ENCODE data around the gene HMCN1. TPM values are rescaled to one million over a fixed set of nuclear protein-coding genes. Genes with fewer than 3 reads are reported as not detected.

The HMCN1 gene
- total RNA-seq, 1 experiment from 2014 or later: under 0.01 TPM

DNA sequence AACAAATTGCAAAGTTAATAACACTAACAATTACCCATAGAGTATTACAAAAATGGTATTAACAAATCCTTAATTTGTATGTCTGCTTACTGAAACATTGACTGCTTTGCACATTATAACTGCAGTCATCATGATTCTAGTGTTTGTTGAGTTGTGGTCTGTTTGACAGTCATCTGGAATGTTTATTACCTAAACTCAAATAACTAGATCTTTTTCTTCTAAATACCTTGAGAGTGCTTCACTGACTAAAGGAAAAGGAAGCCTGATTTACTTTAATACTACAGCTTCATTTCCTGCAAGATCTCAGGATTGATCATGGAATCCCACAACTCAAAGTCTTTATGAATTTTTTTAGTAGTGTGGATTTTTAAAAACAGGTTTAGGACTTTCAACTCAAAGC lies 70.0 kb downstream of the HMCN1 start:
- DNase-seq (ENCODE audit: low read depth): no peak

DNA sequence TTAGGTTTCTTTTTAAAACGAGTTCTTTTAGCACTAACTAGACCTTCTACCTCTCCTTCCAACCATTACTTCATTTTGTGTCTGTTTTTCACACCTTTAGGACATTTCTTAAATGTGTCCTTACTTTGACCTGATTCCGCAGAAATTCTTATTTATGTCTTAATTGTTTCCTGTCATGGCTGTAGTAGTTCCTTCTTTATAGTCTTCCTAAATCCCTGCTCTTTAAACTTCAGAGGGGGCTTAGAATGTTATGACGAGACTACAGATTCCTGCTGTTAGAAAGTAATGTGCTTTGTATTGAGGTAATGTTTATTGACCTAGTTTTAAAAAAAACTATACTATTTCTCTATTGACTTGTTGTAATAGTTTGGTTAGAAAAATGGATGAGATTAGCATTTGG lies 70.4 kb downstream of the HMCN1 start:
- DNase-seq (ENCODE audit: low read depth): no peak

DNA sequence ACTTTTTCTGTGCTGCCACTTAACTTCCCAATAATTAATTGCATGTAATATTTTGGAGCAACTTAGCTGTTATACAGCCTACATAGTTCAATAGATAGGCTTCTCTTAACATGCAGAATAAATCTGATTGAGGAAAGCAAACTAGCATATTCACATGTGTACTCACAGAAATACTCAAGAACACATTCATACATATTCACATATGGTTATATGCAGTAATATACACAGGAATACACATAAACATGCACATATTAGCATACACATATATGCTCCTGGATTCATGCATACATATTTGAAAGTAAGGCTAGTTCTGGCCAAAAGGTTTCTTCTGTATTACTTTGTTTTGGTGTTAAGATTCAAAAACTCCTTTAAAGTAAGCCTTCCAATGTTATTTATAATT lies 73.1 kb downstream of the HMCN1 start:
- no peak for DNase-seq (ENCODE audit: low read depth)

- no peak for DNase-seq (ENCODE audit: low read depth)
These were observed 74.4 kb downstream of the HMCN1 start for GRCh38 chr1:185808631-185809030.

DNA sequence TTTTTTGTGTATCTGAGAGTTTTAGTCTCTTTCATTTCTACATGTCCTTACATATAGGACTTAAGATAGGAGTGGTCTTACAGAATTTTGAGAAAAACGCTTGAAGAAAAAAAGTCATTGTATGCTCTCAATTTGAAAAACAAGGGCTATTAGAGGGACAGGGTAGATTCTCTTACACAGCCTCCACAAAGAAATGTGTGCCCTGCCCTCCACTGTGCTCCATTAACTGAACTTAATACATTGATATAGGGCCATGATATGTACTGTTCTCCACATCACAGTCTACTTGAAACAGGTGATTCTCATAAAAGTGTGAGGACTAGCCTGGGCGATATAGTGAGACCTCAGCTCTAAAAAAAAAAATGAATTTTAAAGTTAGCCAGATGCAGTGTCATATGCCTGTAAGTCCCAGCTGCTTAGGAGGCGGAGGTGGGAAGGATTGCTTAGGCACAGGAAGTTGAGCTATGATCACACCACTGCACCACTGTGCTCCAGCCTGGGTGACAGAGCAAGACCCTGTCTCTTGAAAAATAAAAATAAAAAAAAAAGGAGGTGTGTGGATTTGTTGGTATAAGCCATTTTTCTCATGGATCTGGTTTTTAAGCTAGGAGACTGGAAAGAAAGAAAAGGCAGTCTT lies 77.0 kb downstream of the HMCN1 start:
- DNase-seq (ENCODE audit: low read depth): no peak

- no peak for DNase-seq (ENCODE audit: low read depth)
These were observed 78.7 kb downstream of the HMCN1 start for GRCh38 chr1:185812934-185813333.

- DNase-seq (ENCODE audit: low read depth): peak; percentile 40
These were observed 79.3 kb downstream of the HMCN1 start for GRCh38 chr1:185813401-185813979.

DNA sequence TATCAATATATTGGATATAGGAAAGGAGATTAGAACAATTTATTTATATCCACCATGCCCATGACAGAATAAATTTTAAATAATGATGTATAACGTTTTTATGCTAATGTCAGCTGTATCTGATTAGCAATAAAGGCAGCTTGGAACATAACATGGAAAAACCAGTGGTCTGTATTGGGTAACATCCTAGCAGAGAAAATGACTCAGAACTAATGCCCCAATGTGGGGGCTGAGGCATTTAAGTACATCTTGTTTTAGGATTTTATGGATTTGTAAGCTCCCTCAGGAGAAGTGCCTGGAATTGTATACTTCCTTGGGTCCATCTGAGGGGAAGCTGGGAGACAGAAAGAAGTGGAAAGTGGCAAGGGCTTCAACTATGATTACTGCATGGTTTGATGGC lies 82.3 kb downstream of the HMCN1 start:
- peak; percentile 3 for DNase-seq (ENCODE audit: low read depth)

DNA sequence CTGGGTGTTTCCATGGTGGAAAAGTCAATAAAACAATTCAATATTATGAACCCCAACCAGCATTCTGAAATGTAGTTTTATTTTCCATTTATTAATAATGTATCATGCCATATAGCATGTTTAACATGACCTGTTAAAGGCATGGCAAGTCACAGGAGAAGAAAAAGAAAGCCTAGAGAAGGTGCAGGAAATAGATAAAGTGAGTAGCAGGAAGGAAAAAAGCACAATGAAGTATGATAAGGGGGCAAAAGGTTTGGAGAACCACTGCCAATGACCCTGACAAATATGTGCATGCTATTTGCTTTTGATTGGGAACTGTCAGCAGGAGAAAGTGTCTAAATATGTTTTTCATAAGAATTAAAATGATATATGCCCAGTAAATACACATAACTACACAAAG lies 85.6 kb downstream of the HMCN1 start:
- DNase-seq (ENCODE audit: low read depth): no peak

DNA sequence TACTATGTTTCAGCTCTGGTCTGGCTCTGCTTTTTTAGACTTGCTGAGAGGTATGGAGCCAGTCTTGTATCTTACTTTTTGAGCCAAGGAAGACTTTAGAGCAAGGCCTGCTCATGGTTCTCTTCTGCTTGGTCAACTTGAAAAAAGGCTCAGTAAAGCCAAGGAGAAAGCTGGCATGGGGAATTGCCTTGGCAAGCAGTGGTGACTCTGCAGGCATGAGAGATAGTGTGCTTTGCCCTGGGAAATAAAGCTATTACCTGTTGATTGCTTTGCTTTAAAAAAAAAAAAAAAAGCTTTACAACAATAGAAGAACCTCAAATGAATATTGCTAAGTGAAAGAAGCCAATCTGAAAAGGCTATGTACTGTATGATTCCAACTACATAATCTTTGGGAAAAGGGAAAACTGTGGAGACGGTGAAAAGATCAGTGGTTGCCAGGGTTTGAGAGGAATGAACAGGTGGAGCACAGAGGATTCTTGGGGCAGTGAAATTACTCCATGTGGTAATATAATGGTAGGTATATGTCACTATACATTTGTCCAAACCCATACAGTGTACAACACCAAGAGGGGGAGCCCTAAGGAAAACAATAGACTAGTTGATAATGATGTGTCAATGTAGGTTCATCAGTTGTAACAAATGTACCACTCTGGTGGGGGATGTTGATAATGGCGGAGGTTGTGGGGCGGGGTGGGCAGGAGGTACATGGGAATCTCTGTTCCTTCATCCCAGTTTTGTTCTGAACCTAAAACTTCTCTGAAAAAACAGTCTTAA lies 87.6 kb downstream of the HMCN1 start:
- no peak for DNase-seq (ENCODE audit: low read depth)

DNA sequence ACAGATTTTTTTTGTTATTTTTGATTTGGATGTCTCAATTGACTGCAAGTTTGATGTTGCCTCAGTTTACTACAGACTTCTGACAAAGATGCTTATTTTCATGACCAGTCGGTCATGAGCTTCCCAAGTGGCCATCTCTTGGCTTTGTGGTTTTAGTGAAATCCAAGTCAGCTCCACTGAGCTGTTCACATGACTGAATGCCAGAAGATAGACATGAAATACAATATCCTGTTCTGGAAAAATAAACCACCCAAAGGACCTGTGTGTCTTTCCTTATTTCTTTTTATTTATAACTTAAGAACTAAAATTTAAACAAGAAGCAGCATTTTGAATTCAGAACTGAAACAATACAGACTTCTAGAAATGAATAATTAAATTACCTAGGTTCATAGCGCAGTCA lies 89.3 kb downstream of the HMCN1 start:
- peak; percentile 14 for DNase-seq (ENCODE audit: low read depth)

DNA sequence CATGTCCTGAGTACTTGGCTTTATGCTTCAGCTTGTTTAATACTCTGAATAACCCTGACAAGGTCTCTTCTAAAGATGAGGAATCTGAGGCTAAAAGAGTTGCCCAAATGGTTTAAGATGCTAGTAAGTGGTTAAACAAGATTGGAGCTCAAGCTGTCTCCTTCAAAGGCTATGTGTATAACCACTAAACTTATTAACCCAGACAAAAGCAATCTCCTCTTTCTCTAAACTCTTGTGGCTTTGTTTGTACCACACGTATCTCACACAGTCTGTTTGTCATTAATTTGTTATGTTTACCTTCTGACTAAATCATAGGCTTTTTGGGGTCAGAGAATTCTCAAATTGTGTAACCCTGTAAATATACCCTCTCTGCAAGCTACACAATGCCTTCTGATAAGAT lies 89.9 kb downstream of the HMCN1 start:
- no peak for DNase-seq (ENCODE audit: low read depth)

DNA sequence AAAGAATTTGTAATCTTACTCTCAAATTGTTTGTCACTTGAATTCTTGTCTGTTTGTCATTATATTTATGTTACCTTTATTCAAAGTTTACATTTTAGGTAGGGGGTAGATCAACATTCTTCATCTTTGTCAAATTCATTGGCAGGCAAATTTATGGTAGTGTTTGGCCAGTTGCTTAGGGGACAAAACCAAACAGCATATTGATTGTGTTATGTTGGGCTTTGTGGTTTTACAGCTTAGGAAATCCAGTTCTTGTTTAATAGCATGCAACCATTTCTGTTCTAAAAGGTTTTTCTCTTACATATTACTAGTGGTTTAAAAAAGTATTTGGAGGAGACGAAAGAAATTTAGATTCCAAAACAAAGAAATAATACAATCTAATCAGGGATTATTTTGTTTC lies 91.4 kb downstream of the HMCN1 start:
- no peak for DNase-seq (ENCODE audit: low read depth)

DNA sequence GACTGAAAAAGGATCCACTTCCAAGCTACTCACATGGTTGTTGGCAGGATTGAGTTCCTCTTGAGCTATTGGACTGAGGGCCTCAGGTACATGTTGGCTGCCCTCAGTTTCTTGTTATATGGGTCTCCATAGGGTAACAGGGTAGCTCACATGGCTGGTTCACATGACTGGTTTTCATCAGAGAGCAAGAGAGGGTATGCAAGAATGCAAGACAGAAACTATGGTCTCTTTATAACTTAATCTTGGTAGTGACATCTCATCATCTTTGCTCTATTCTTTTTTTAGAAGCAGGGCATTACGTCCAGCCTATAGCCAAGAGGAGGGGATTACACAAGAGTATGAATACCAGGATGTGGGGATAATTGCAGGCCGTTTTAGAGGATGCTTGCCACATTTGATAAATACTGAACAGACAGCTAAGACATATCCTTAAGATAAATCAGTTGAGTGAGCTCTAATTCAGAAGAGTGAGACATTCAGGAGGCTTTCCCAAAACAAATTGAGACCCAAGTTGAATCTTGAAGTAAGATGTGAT lies 100.2 kb downstream of the HMCN1 start:
- DNase-seq (ENCODE audit: low read depth): no peak

- no peak for DNase-seq (ENCODE audit: low read depth)
These were observed 101.0 kb downstream of the HMCN1 start for GRCh38 chr1:185835191-185835590.

DNA sequence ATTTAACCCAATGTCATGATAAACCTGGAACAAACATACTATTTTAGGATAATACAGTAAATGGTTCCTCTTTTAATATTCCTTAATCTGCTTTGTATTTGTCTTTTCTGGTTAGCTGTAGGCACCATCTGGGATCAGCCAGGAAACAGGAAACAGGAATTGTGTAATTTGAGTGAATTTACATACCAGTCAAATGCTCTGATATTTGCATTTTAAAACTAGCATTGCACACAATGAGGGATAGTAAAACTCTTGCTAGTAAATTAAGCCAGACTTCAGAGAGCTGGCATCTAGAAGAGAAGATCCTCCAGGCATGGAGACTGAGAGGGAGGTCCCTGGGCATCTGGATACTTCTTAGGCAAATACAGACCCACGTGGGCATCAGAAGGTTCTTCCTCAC lies 103.5 kb downstream of the HMCN1 start:
- DNase-seq (ENCODE audit: low read depth): no peak

DNA sequence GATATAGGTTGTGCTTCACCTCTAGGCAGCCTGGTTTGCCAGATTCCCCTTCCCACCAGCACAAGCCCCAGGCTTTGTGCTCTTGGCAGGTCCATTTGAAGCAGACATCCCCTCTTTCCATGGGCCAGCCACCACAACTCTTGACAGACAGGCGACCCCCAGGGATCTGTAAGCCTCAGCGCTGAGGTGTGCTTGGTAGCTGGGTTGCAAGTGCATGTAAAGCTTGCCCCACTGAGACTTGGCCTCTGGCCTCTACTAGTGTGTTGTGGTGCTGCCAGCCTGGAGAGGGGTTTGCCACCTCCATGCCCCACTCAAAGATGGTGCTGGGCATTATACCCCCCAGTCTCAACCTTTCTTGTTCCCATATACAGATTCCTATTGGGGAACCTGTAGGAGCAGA lies 103.9 kb downstream of the HMCN1 start:
- DNase-seq (ENCODE audit: low read depth): no peak

DNA sequence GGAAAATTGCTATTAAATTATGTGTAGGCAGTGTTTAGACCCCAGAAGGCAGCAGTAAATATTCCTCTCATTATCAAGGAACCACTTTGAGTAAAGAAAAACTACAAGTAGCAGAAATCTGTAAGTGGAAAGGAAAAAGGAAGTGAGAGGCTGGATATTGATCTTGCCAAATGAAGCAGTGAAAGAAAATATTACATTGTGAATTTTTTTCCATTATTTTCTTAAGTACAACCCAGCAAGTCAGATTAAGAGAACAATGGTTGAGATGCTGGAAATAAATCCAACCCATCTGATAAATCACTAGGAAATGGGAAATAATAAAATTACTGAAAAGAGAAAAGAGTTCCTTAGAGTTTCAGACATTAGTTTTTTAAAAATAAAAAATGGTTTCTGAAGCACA lies 106.7 kb downstream of the HMCN1 start:
- DNase-seq (ENCODE audit: low read depth): no peak

DNA sequence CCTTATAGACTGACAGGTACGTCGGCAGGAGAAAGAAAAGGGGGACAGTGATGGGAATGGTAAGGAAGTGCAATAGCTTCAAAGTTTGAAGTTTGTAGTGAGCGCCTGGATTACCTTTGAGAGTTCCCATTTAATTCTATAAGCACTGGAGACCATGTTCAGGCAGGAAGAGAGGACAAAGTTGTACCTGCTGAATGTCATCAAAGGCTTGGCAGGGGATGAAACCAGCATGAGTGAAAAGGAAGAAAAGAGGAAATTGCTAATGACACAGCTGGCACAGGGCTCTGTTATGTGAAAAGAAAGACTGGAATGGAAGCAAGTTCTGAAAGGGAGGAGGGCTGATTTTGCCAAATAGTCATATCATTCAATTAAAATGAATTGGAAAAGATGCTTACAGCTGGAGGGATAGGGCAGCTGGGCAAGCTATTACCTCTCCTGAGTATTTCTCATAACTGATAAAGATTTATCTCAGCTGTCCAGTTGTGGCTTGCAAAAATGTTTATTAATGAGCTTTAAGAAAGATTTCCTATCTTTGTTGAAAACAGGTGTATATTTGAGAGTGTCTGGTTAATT lies 109.2 kb downstream of the HMCN1 start:
- DNase-seq (ENCODE audit: low read depth): no peak

- no peak for DNase-seq (ENCODE audit: low read depth)
These were observed 109.8 kb downstream of the HMCN1 start for GRCh38 chr1:185843986-185844385.

GRCh38 chr1:185846672-185847444 lies 112.7 kb downstream of the HMCN1 start:
- DNase-seq (ENCODE audit: low read depth): no peak

GRCh38 chr1:185849014-185849413 lies 114.8 kb downstream of the HMCN1 start:
- DNase-seq (ENCODE audit: low read depth): no peak

Measured in LHCN-M2 (cell line).